PFSK-1 (cell line): ENCODE measurements around the gene RNF31.

Experiments
- FOXP2 ChIP-seq: optimal IDR thresholded peaks from 2 replicates; pipeline ENCODE3; 2011; ENCODE audit warnings: borderline replicate concordance, control low read depth, inconsistent platforms; ENCODE audit not compliant: insufficient read depth; ENCODE audit errors: extremely low read length, extremely low read depth
- POLR2AphosphoS5 ChIP-seq: IDR thresholded peaks from 2 replicates; pipeline ENCODE4 v1.6.1; 2012; ENCODE audit warnings: low read depth, mild to moderate bottlenecking, control low read depth, low read length, moderate library complexity
- SIN3A ChIP-seq: IDR thresholded peaks from 2 replicates; pipeline ENCODE4 v1.6.1; 2012; ENCODE audit warnings: mild to moderate bottlenecking, low read length, moderate library complexity, borderline replicate concordance; ENCODE audit not compliant: insufficient read depth
- TAF1 ChIP-seq: IDR thresholded peaks from 2 replicates; pipeline ENCODE4 v1.6.1; 2012; ENCODE audit warnings: low read length, control low read depth, borderline replicate concordance; ENCODE audit not compliant: insufficient read depth
- TF ChIP-seq, protein P1 (sequence below), 2 experiments: IDR thresholded peaks; 2 replicates each; pipeline versions ENCODE4 v1.6.1 to v1.8.0; 2011 to 2012; ENCODE audit warnings: low read depth in 2 of 2, low read length in 2 of 2, control low read depth in 1 of 2, inconsistent platforms in 1 of 2, mild to moderate bottlenecking in 1 of 2, moderate library complexity in 1 of 2; ENCODE audit not compliant: insufficient read depth in 1 of 2

GRCh38 chr14:24103451-24103850 lies 43.8 kb upstream of the RNF31 start:
- TF ChIP-seq SIN3A (no peak), TAF1 (no peak), POLR2AphosphoS5 (no peak), FOXP2 (no peak)
- TF ChIP-seq, protein P1, sequence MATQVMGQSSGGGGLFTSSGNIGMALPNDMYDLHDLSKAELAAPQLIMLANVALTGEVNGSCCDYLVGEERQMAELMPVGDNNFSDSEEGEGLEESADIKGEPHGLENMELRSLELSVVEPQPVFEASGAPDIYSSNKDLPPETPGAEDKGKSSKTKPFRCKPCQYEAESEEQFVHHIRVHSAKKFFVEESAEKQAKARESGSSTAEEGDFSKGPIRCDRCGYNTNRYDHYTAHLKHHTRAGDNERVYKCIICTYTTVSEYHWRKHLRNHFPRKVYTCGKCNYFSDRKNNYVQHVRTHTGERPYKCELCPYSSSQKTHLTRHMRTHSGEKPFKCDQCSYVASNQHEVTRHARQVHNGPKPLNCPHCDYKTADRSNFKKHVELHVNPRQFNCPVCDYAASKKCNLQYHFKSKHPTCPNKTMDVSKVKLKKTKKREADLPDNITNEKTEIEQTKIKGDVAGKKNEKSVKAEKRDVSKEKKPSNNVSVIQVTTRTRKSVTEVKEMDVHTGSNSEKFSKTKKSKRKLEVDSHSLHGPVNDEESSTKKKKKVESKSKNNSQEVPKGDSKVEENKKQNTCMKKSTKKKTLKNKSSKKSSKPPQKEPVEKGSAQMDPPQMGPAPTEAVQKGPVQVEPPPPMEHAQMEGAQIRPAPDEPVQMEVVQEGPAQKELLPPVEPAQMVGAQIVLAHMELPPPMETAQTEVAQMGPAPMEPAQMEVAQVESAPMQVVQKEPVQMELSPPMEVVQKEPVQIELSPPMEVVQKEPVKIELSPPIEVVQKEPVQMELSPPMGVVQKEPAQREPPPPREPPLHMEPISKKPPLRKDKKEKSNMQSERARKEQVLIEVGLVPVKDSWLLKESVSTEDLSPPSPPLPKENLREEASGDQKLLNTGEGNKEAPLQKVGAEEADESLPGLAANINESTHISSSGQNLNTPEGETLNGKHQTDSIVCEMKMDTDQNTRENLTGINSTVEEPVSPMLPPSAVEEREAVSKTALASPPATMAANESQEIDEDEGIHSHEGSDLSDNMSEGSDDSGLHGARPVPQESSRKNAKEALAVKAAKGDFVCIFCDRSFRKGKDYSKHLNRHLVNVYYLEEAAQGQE (IDR thresholded peaks at IDR 0.05; ENCODE audit: insufficient read depth in 1 of 2, low read depth in 2 of 2, low read length in 2 of 2): no peak
